GM23338 (cell line): Measurements from ENCODE around the gene FNDC11.

Experiments
- EZH2 ChIP-seq: fragments of 200-600 bp; sonication (generic); IDR thresholded peaks from one replicate; pipeline ENCODE4 v1.8.0; 2017; ENCODE audit warnings: antibody characterized with exemption, mild to moderate bottlenecking, low read depth; ENCODE audit not compliant: unreplicated experiment
- POLR2AphosphoS5 ChIP-seq: IDR thresholded peaks from 2 replicates; pipeline ENCODE4 v1.6.1; 2016; ENCODE audit warnings: antibody characterized with exemption, low read depth
- TF ChIP-seq, protein P1 (sequence below), 2 experiments: fragments of 200-600 bp in 1 of 2; sonication (generic) in 1 of 2; conservative IDR thresholded peaks; 2 replicates each; pipeline versions ENCODE4 v1.5.1 to v1.6.1; 2016 to 2017; ENCODE audit warnings: antibody characterized with exemption in 2 of 2, low read depth in 2 of 2, mild to moderate bottlenecking in 2 of 2, moderate library complexity in 1 of 2

DNA sequence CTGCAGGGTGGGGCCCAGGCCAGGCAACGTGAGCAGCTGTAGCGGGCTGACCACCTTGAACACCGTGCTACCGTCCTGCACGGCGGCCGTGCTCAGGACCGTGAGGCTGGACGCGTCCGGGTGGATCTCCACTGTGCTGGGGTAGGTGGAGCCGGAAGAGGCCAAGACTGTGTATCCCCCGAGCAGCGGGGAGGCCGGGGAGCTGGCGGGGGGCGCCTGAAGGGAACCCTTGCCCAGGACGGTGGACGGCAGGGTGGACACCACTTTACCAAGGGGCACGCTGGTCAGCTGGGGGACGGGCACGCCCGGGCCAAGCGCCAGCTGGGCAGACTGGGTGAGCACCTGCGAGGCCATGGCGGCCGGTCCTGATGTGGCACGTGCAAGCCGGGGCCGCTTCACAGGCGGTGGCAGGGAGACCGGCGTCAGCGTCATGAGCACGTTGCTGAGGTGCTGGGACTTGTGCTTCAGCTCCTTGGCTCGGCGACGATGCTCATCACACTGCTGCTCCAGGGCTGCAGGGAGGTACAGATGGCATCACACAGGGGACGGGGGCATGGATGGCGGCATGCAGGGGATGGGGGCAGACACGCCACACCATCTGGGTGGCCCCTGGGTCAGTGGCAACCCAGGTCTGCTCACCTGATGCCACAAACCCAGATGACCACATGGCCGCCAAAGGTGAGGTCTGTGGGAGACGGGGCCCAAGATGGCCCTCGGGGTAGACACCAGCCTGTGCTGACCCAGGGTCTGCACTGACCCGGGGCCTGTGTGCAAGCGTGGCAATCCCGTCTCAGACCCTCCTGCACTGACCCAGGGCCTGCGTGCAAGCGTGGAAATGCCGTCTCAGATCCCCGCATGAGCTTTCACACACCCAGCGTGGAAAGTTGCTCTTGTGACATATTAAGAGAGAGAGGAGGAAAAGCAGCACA is 36.5 kb downstream of the FNDC11 start:
- TF ChIP-seq, protein P1, sequence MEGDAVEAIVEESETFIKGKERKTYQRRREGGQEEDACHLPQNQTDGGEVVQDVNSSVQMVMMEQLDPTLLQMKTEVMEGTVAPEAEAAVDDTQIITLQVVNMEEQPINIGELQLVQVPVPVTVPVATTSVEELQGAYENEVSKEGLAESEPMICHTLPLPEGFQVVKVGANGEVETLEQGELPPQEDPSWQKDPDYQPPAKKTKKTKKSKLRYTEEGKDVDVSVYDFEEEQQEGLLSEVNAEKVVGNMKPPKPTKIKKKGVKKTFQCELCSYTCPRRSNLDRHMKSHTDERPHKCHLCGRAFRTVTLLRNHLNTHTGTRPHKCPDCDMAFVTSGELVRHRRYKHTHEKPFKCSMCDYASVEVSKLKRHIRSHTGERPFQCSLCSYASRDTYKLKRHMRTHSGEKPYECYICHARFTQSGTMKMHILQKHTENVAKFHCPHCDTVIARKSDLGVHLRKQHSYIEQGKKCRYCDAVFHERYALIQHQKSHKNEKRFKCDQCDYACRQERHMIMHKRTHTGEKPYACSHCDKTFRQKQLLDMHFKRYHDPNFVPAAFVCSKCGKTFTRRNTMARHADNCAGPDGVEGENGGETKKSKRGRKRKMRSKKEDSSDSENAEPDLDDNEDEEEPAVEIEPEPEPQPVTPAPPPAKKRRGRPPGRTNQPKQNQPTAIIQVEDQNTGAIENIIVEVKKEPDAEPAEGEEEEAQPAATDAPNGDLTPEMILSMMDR (conservative IDR thresholded peaks at IDR 0.05; ENCODE audit: low read depth in 2 of 2) = no peak
- no peak for TF ChIP-seq POLR2AphosphoS5
- TF ChIP-seq EZH2 = no peak
